ENCODE measurements around the gene ZNF189.

Gene ZNF189

DNA sequence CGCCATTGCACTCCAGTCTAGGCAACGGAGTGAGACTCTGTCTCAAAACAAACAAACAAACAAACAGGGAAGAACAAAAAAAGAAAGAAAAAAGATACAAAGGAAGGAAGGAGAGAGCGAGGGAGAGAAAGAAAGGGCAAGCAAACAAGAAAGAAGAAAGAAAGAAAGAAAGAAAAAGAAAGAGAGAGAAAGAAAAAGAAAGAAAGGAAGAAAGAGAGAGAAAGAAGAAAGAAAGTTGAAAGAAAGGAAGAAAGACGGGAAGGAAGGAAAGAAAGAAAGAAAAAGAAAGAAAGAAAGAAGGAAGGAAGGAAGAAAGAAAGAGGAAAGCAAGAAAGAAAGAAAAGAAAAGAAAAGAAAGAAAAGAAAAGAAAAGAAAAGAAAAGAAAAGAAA is 50.0 kb downstream of the ZNF189 start:
- no peak for DNase-seq (ENCODE audit: extremely low read depth in 1 of 2, low read depth in 1 of 2)

DNA sequence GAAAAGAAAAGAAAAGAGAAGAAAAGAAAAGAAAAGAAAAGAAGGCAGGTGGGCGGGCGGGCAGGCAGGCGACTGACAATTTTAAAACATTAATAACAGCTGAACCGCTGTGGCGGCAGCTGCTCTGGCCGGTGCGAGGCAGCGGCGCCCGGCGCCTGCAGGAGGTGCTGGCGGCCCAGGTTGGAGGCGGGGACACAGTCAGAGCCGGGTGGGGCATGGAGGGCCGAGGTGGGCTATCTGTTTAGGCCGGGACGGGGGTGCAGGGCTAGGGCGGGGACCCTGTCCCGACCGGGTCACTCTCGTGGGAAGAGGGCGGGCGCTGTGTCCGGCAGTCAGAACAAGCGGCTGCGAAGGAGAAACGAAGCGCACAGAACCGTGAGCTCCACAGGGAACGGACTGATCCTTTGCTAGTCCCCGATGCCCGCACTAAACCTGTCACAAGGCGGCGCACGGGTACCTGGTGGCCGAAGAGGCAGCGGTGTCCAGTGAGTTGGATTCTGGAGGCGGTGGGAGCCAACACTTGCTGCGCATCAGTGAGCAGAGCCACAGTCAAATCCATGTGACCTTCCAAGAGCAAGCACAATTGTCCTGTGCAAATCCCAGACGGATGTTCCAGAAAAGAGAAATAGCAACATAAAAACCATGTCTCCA is 50.5 kb downstream of the ZNF189 start:
- peak in 1 of 2 donors; percentile 18 for DNase-seq (ENCODE audit: extremely low read depth in 1 of 2, low read depth in 1 of 2)

DNA sequence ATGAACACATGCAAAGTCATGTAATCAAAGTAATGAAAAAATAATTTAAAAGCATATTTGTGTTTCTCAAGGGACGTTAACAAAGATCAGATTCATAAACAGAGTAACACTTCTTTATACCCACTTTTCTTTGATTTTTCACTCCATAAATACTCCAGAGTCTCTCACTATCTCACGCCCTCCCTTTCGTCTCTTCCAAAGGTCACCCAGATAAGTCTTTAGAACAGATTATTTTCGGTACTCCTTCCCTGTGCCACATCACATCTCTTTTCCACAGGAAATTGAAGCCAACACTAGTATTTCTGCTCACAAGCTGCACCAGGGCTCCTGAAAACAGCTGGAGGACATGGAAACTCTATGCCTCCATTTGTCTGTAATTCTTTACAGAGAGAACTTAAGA is 52.3 kb downstream of the ZNF189 start:
- no peak for DNase-seq (ENCODE audit: extremely low read depth in 1 of 2, low read depth in 1 of 2)

DNA sequence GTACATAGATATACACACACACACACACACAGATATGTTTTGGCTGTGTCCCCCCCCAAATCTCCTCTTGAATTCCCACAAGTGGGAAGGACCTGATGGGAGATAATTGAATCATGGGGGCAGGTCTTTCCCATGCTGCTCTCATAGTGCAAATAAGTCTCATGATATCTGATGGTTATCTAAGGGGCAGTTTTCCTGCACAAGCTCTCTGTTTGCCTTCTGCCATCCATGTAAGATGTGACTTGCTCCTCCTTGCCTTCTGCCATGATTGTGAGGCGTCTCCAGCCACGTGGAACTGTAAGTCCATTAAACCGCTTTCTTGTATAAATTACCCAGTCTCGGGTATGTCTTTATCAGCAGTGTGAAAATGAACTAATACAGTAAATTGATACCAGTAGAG is 52.8 kb downstream of the ZNF189 start:
- no peak for DNase-seq (ENCODE audit: extremely low read depth in 1 of 2, low read depth in 1 of 2)

DNA sequence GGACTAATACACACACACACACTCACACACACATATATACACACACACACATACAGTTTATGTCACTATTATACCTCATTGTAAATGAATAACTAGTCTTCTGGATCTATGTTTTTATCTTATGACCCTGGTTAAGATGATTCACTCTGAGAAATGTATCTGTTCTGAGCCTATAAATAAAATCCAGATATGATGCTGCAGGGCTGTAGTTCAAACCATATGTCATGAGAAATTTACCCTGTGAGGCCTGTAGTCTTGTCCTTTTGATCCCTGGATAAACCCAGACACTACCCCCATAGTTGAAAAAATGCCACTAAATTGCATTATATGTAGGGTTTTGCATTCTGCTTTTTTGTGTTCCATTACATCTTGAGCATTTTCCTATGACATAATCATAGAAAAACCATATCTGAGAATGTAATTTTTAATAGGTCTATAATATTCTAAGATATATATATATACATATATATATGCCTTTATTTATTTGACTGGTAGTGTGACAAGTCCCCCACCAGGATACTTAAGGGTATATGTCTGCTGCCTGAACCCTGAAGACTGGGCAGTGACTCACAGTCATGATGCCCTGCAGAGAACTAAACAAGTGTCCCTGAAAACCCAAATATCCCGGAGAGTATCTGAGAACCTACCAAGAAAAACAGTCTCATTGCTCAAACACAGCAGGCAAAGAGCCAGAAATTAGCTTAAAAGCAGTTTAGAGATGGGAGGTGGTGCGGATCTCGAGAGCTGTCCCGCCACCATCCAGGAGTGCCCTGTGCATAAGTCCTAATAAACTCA is 55.3 kb downstream of the ZNF189 start:
- no peak for DNase-seq (ENCODE audit: extremely low read depth in 1 of 2, low read depth in 1 of 2)

DNA sequence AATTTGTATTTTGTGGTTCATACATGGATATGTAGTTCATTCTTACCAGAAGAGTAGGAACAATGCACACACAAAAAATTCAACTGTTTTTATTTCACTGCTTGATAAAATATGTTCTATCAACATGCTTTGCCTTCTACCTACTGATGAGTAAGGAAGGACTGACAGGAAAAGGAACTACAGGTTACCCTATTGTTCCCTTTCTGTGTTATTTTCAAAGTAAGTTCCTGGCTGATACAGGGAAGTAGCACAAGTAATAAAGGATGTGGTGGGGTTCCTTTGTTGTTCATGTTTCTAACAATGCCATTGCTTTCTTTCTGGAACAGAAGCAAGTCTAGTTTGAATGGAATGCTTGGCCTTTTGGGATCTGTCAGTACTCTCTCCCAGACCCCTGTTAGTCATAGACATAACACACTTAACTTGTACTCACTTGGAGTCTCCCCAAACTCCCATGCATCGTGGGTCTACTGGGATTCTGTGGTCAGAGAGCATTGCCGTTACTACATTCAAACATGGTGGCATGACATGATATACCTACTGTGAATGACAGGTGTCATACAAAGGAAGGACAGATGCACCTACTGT is 57.1 kb downstream of the ZNF189 start:
- DNase-seq (ENCODE audit: extremely low read depth in 1 of 2, low read depth in 1 of 2): no peak

DNA sequence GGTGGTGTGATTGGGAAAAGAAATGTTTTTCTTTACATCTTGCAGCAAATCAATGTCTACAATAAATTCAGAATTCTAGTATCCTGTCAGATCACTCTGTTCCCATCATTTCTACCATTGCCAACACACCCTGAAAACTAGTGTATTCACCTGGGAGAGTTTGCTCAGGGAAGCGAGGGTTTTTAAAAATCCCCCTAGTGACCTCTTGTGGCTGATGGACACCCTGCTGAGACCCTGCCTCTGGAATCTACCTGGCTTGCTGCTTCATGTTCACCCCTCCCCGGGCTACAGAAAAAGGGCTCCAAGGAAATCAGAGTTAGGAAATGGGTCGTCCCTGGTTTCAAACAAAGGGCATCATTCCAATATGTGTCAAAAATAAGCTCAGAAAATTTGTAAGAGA is 58.4 kb downstream of the ZNF189 start:
- DNase-seq (ENCODE audit: extremely low read depth in 1 of 2, low read depth in 1 of 2): no peak

DNA sequence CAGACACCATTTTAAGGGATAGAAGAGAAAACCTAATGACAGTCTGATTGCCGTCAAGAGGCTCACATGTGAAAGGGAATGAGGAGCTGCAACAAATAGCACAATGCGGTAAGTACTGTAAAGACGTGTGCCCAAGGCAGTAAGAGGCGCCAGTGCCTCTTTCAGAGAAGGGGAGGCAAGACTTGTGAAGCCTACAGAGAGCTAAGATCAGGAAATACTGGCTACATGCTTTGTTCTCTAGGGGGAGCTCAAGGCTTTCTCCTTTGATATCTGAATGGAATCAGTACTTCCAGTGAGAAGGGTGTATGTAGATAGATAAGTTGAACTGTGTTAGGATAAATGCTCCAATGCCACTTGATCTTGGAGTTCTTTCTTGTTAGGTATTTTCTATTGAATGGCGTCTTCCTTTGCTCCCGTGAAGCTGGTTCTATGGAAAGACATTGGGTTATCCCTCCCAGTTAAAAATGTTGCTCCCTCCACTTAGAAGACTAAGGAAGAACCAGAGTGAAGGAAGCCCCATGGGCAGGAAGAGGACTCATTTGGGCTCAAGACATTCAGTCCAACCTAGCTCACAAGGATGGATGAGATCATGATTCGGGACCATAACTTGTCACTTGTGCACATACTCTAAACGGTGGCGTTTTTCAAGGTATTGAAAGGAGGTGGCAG is 60.4 kb downstream of the ZNF189 start:
- DNase-seq (ENCODE audit: extremely low read depth in 1 of 2, low read depth in 1 of 2): no peak

Measured in activated CD8-positive, alpha-beta memory T cell treated with anti-CD3 and anti-CD28 coated beads for 1 hour (primary cell).